ENCODE results near the gene DMC1. TPM values are rescaled to one million over a fixed set of nuclear protein-coding genes. Genes with fewer than 3 reads are reported as not detected.

Gene DMC1
- total and polyA plus RNA-seq, 2 of the 13 experiments (the other 11 are each of a cell fraction or from before 2014, with no cell fraction given): 0.82 TPM; not detected in 1

DNA sequence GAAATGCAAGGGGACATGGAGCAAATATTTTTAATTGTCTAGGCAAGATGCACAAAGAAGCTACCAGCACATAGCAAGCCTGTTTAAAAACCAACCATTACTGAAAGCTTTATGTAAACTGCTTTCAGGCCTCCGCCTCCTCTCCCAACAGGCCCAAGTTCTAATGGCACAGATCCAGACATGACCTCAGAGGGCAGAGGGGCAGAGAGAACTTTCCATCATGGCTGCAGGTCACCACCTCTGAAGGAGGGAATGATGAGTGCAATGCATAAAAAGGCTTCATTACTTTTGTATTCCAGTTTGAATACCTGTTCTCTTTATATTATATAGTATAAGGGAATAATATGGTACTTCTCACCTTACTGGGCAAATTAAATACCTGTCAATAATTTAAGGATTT is 79.1 kb downstream of the DMC1 start (continued):
- peak; percentile 35; the same call in 1 of the 2 replicates for TF ChIP-seq SP5 (CRISPR knock-in tag; IDR thresholded peaks at IDR 0.05; ENCODE audit: borderline replicate concordance, low read depth)
- TF ChIP-seq, protein P1, sequence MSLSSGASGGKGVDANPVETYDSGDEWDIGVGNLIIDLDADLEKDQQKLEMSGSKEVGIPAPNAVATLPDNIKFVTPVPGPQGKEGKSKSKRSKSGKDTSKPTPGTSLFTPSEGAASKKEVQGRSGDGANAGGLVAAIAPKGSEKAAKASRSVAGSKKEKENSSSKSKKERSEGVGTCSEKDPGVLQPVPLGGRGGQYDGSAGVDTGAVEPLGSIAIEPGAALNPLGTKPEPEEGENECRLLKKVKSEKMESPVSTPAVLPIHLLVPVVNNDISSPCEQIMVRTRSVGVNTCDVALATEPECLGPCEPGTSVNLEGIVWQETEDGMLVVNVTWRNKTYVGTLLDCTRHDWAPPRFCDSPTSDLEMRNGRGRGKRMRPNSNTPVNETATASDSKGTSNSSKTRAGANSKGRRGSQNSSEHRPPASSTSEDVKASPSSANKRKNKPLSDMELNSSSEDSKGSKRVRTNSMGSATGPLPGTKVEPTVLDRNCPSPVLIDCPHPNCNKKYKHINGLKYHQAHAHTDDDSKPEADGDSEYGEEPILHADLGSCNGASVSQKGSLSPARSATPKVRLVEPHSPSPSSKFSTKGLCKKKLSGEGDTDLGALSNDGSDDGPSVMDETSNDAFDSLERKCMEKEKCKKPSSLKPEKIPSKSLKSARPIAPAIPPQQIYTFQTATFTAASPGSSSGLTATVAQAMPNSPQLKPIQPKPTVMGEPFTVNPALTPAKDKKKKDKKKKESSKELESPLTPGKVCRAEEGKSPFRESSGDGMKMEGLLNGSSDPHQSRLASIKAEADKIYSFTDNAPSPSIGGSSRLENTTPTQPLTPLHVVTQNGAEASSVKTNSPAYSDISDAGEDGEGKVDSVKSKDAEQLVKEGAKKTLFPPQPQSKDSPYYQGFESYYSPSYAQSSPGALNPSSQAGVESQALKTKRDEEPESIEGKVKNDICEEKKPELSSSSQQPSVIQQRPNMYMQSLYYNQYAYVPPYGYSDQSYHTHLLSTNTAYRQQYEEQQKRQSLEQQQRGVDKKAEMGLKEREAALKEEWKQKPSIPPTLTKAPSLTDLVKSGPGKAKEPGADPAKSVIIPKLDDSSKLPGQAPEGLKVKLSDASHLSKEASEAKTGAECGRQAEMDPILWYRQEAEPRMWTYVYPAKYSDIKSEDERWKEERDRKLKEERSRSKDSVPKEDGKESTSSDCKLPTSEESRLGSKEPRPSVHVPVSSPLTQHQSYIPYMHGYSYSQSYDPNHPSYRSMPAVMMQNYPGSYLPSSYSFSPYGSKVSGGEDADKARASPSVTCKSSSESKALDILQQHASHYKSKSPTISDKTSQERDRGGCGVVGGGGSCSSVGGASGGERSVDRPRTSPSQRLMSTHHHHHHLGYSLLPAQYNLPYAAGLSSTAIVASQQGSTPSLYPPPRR (CRISPR knock-in tag; IDR thresholded peaks at IDR 0.05; ENCODE audit: borderline replicate concordance): no peak
- TF ChIP-seq GTF2F1 (IDR thresholded peaks at IDR 0.05; ENCODE audit: low read length): no peak
- peak; percentile 34; the same call in 1 of the 2 replicates for TF ChIP-seq RARA (CRISPR knock-in tag; IDR thresholded peaks at IDR 0.05)
- no peak for TF ChIP-seq BRD4 (CRISPR knock-in tag; IDR thresholded peaks at IDR 0.05)
- TF ChIP-seq SIX4 (CRISPR knock-in tag; IDR thresholded peaks at IDR 0.05): no peak
- TF ChIP-seq HNRNPH1 (optimal IDR thresholded peaks at IDR 0.05; ENCODE audit: low read depth, low read length): no peak
- TF ChIP-seq ZNF550 (CRISPR knock-in tag; IDR thresholded peaks at IDR 0.05; ENCODE audit: borderline replicate concordance): no peak
- TF ChIP-seq FOXA3 (CRISPR knock-in tag; IDR thresholded peaks at IDR 0.05): 0 out of 2 replicates have a peak, but pooled peaks have one; percentile 24
- TF ChIP-seq ZBTB20 (CRISPR knock-in tag; IDR thresholded peaks at IDR 0.05; ENCODE audit: borderline replicate concordance, low read depth): no peak
- TF ChIP-seq, protein P2, sequence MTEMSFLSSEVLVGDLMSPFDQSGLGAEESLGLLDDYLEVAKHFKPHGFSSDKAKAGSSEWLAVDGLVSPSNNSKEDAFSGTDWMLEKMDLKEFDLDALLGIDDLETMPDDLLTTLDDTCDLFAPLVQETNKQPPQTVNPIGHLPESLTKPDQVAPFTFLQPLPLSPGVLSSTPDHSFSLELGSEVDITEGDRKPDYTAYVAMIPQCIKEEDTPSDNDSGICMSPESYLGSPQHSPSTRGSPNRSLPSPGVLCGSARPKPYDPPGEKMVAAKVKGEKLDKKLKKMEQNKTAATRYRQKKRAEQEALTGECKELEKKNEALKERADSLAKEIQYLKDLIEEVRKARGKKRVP (CRISPR knock-in tag; IDR thresholded peaks at IDR 0.05): no peak
- no peak for TF ChIP-seq KLF16 (CRISPR knock-in tag; IDR thresholded peaks at IDR 0.05)
- TF ChIP-seq, protein P3, sequence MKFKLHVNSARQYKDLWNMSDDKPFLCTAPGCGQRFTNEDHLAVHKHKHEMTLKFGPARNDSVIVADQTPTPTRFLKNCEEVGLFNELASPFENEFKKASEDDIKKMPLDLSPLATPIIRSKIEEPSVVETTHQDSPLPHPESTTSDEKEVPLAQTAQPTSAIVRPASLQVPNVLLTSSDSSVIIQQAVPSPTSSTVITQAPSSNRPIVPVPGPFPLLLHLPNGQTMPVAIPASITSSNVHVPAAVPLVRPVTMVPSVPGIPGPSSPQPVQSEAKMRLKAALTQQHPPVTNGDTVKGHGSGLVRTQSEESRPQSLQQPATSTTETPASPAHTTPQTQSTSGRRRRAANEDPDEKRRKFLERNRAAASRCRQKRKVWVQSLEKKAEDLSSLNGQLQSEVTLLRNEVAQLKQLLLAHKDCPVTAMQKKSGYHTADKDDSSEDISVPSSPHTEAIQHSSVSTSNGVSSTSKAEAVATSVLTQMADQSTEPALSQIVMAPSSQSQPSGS (CRISPR knock-in tag; IDR thresholded peaks at IDR 0.05): peak; percentile 70; the same call in 1 of the 2 replicates
- no peak for TF ChIP-seq ZNF615 (CRISPR knock-in tag; IDR thresholded peaks at IDR 0.05; ENCODE audit: borderline replicate concordance)
- no peak for TF ChIP-seq ZNF780A (CRISPR knock-in tag; IDR thresholded peaks at IDR 0.05)
- TF ChIP-seq, protein P4, sequence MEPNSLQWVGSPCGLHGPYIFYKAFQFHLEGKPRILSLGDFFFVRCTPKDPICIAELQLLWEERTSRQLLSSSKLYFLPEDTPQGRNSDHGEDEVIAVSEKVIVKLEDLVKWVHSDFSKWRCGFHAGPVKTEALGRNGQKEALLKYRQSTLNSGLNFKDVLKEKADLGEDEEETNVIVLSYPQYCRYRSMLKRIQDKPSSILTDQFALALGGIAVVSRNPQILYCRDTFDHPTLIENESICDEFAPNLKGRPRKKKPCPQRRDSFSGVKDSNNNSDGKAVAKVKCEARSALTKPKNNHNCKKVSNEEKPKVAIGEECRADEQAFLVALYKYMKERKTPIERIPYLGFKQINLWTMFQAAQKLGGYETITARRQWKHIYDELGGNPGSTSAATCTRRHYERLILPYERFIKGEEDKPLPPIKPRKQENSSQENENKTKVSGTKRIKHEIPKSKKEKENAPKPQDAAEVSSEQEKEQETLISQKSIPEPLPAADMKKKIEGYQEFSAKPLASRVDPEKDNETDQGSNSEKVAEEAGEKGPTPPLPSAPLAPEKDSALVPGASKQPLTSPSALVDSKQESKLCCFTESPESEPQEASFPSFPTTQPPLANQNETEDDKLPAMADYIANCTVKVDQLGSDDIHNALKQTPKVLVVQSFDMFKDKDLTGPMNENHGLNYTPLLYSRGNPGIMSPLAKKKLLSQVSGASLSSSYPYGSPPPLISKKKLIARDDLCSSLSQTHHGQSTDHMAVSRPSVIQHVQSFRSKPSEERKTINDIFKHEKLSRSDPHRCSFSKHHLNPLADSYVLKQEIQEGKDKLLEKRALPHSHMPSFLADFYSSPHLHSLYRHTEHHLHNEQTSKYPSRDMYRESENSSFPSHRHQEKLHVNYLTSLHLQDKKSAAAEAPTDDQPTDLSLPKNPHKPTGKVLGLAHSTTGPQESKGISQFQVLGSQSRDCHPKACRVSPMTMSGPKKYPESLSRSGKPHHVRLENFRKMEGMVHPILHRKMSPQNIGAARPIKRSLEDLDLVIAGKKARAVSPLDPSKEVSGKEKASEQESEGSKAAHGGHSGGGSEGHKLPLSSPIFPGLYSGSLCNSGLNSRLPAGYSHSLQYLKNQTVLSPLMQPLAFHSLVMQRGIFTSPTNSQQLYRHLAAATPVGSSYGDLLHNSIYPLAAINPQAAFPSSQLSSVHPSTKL (CRISPR knock-in tag; IDR thresholded peaks at IDR 0.05): 0 out of 2 replicates have a peak, but pooled peaks have one; percentile 14
- no peak for TF ChIP-seq ZNF879 (CRISPR knock-in tag; IDR thresholded peaks at IDR 0.05)
